Keratinocyte (primary cell): ENCODE results near the gene NRDC. TPM values are rescaled to one million over a fixed set of nuclear protein-coding genes. Genes with fewer than 3 reads are reported as not detected.

Source experiments
- DNase-seq: peaks from one replicate; pipeline ENCODE4 v3.0.0-alpha.2; 2011; ENCODE audit warnings: low read depth, missing footprints, low spot score
- FAIRE-seq: peaks from 2 replicates; lab custom pipeline; 2011; peaks lifted over from hg19 to GRCh38; lab: Jason Lieb, UNC
- H2AFZ ChIP-seq: 2 replicates; pipeline ENCODE4 v1.6.0; 2012; ENCODE audit warnings: low read length, control low read depth, inconsistent platforms; ENCODE audit not compliant: control insufficient read depth
- H3K27ac ChIP-seq: 2 replicates; pipeline ENCODE4 v1.5.1; 2011; ENCODE audit warnings: low read length; ENCODE audit not compliant: control insufficient read depth, insufficient read depth
- H3K27me3 ChIP-seq: 3 replicates; pipeline ENCODE4 v1.6.0; 2011; ENCODE audit warnings: low read length; ENCODE audit not compliant: control insufficient read depth, insufficient read depth; ENCODE audit errors: extremely low read depth
- H3K36me3 ChIP-seq, 2 experiments: 2 replicates in 1 of 2; 3 replicates in 1 of 2; pipeline ENCODE4 v1.5.1; 2011; ENCODE audit warnings: low read length in 2 of 2, mild to moderate bottlenecking in 1 of 2; ENCODE audit not compliant: control insufficient read depth in 2 of 2, insufficient read depth in 2 of 2; ENCODE audit errors: extremely low read depth in 1 of 2
- H3K4me1 ChIP-seq: 3 replicates; pipeline ENCODE4 v1.5.1; 2011; ENCODE audit warnings: low read length; ENCODE audit not compliant: control insufficient read depth, insufficient read depth; ENCODE audit errors: extremely low read depth
- H3K4me2 ChIP-seq: 3 replicates; pipeline ENCODE4 v1.6.0; 2011; ENCODE audit warnings: low read depth, low read length; ENCODE audit not compliant: control insufficient read depth, insufficient read depth; ENCODE audit errors: extremely low read depth
- H3K4me3 ChIP-seq, 3 experiments: fragments of 200-600 bp in 1 of 3; sonication (generic) in 1 of 3; 2 replicates in 2 of 3; 3 replicates in 1 of 3; pipeline ENCODE4 v1.5.1; 2011 to 2016; ENCODE audit warnings: low read length in 3 of 3, mild to moderate bottlenecking in 3 of 3, control low read depth in 2 of 3, inconsistent platforms in 1 of 3, low read depth in 1 of 3, mixed read lengths in 1 of 3, mixed run types in 1 of 3, moderate library complexity in 1 of 3; ENCODE audit not compliant: control insufficient read depth in 2 of 3, insufficient read depth in 2 of 3; ENCODE audit errors: extremely low read depth in 1 of 3
- H3K79me2 ChIP-seq: 2 replicates; pipeline ENCODE4 v1.6.0; 2012; ENCODE audit warnings: low read length; ENCODE audit not compliant: control insufficient read depth, insufficient read depth
- H3K9ac ChIP-seq: 3 replicates; pipeline ENCODE4 v1.6.0; 2011; ENCODE audit warnings: low read length; ENCODE audit not compliant: control insufficient read depth, insufficient read depth; ENCODE audit errors: extremely low read depth
- H3K9me1 ChIP-seq: 3 replicates; pipeline ENCODE4 v1.6.0; 2011; ENCODE audit warnings: low read length; ENCODE audit not compliant: control insufficient read depth, insufficient read depth; ENCODE audit errors: extremely low read depth
- H3K9me3 ChIP-seq: 2 replicates; pipeline ENCODE4 v1.5.1; 2012; ENCODE audit warnings: low read depth, low read length; ENCODE audit not compliant: control insufficient read depth
- H4K20me1 ChIP-seq: 3 replicates; pipeline ENCODE4 v1.6.0; 2011; ENCODE audit warnings: low read length; ENCODE audit not compliant: control insufficient read depth, insufficient read depth; ENCODE audit errors: extremely low read depth
- EZH2 ChIP-seq: IDR thresholded peaks from one replicate; pipeline ENCODE4 v1.6.1; 2012; ENCODE audit warnings: inconsistent platforms, mild to moderate bottlenecking, low read length, moderate library complexity
- dilution Hi-C: fragments of 300-500 bp; cut with MboI; formaldehyde crosslinking; loops from one replicate; pipeline ENCODE4 v1.7.0; 2020; ENCODE audit warnings: low sequenced_read_pairs; ENCODE audit not compliant: extremely low pct_ligation_motif_present
- polyA plus RNA-seq, 5 experiments: library from polyadenylated mRNA; depleted of rRNA in 3 of 5; stranded (reverse) in 3 of 5; stranded (forward) in 1 of 5; unstranded in 1 of 5; fragments of >200 nt; gene quantifications; 1 replicate in 1 of 5; 2 replicates in 3 of 5; 3 replicates in 1 of 5; pipeline versions ENCODE4 v1.2.1 to v1.2.3, GENCODE V29; 2011 to 2012; ENCODE audit warnings: missing spikeins in 2 of 5, low read depth in 1 of 5, low replicate concordance in 1 of 5
- TF ChIP-seq, protein P1 (sequence below), 3 experiments: IDR thresholded peaks in 1 of 3; conservative IDR thresholded peaks in 1 of 3; optimal IDR thresholded peaks in 1 of 3; 2 replicates in 2 of 3; 3 replicates in 1 of 3; pipeline versions ENCODE3 to v1.5.1; 2011; ENCODE audit warnings: low read length in 3 of 3, mild to moderate bottlenecking in 3 of 3, moderate library complexity in 2 of 3, control low read depth in 1 of 3, inconsistent platforms in 1 of 3; ENCODE audit not compliant: insufficient read depth in 2 of 3; ENCODE audit errors: extremely low read depth in 1 of 3

NRDC gene
- polyA plus RNA-seq, 1 donor (not counting 4 experiments of a cell fraction or from before 2014, with no cell fraction given), result 183 TPM

DNA sequence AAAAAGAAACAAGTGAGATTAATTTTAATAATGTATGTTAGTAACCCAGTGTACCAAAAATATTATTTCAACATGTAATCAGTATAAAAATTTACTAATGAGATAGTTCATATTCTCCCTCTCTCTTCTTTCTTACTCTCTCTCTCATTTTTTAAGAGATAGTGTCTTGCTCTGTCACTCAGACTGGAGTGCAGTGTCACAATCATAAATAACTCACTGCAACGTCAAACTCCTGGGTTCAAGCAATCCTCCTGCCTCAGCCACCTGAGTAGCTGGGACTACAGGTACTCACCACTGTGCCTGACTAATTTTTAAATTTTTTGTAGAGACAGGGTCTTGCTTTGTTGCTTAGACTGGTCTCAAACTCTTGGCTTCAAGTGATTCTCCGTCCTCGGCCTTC, 123.9 kb downstream of the NRDC start:
- Histone ChIP-seq H3K79me2 (no peaks in the 10 kb centered on the region), H3K4me1 (peaks cover 29% of the 10 kb centered on the region), H3K36me3 (no peaks in the 10 kb centered on the region), H3K27me3 (no peaks in the 10 kb centered on the region), H4K20me1 (no peaks in the 10 kb centered on the region), H3K4me3 (no peak overlapping the region), H3K27ac (no peak overlapping the region), H2AFZ (no peak overlapping the region), H3K9me3 (no peaks in the 10 kb centered on the region), H3K9me1 (no peaks in the 10 kb centered on the region), H3K4me2 (no peak overlapping the region), H3K9ac (no peak overlapping the region)
- dilution Hi-C loops, result no loop called here
- FAIRE-seq (no peak), DNase-seq (no peak)
- no peak for TF ChIP-seq EZH2
- TF ChIP-seq, protein P1, sequence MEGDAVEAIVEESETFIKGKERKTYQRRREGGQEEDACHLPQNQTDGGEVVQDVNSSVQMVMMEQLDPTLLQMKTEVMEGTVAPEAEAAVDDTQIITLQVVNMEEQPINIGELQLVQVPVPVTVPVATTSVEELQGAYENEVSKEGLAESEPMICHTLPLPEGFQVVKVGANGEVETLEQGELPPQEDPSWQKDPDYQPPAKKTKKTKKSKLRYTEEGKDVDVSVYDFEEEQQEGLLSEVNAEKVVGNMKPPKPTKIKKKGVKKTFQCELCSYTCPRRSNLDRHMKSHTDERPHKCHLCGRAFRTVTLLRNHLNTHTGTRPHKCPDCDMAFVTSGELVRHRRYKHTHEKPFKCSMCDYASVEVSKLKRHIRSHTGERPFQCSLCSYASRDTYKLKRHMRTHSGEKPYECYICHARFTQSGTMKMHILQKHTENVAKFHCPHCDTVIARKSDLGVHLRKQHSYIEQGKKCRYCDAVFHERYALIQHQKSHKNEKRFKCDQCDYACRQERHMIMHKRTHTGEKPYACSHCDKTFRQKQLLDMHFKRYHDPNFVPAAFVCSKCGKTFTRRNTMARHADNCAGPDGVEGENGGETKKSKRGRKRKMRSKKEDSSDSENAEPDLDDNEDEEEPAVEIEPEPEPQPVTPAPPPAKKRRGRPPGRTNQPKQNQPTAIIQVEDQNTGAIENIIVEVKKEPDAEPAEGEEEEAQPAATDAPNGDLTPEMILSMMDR (optimal IDR thresholded peaks at IDR 0.05 in 1 of 3, IDR thresholded peaks at IDR 0.05 in 1 of 3, conservative IDR thresholded peaks at IDR 0.05 in 1 of 3; ENCODE audit: extremely low read depth in 1 of 3, insufficient read depth in 2 of 3, low read length in 3 of 3), result no peak

DNA sequence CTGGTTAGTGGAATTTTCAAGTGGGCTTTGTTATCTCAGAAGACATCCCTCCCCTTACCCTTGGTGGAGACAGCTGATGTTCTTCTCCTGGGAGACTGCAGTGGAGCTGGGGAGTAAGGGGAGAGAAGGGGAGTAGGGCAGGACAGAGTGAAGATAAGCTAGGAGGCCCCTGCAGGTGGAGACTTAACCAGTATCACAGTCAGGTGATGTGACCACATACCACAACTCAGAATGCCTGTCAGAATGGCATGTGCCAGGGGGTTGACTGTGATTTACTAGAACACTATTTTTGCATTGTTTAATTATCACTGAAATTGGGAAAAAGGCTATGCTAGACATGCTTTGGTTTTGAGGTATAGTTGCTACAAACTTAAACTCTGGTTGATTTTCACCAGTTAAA, 124.6 kb downstream of the NRDC start:
- no peak overlapping the region for H3K4me2 ChIP-seq
- TF ChIP-seq, protein P1 (optimal IDR thresholded peaks at IDR 0.05 in 1 of 3, IDR thresholded peaks at IDR 0.05 in 1 of 3, conservative IDR thresholded peaks at IDR 0.05 in 1 of 3; ENCODE audit: extremely low read depth in 1 of 3, insufficient read depth in 2 of 3, low read length in 3 of 3), result no peak
- no peak for TF ChIP-seq EZH2
- no peaks in the 10 kb centered on the region for H3K9me1 ChIP-seq
- DNase-seq (no peak), FAIRE-seq (peak; percentile 13)
- no peaks in the 10 kb centered on the region for H4K20me1 ChIP-seq
- no peak overlapping the region for H2AFZ ChIP-seq
- H3K27ac ChIP-seq, result no peak overlapping the region
- dilution Hi-C loops, result no loop called here
- H3K4me1 ChIP-seq, result peaks cover 26% of the 10 kb centered on the region
- no peaks in the 10 kb centered on the region for H3K27me3 ChIP-seq
- no peak overlapping the region for H3K4me3 ChIP-seq
- no peaks in the 10 kb centered on the region for H3K9me3 ChIP-seq
- no peaks in the 10 kb centered on the region for H3K79me2 ChIP-seq
- no peaks in the 10 kb centered on the region for H3K36me3 ChIP-seq
- H3K9ac ChIP-seq, result no peak overlapping the region
